Uterus (tissue), 4 donors: ENCODE data around the gene RNF157. TPM values are rescaled to one million over a fixed set of nuclear protein-coding genes. Genes with fewer than 3 reads are reported as not detected.
A peak's percentile ranks its signal among the peaks of the same experiment; 100 is the strongest.
"Not testable (repeated sequence)": the region's sequence is repeated elsewhere in the genome, so short reads cannot be mapped to it uniquely, and the experiment has no call there.

Experiments
- DNase-seq, 2 donors: peaks; one replicate each; pipeline ENCODE4 v3.0.0-alpha.2; 2019 to 2020
- H3K27ac ChIP-seq, 2 donors: fragments of 200-600 bp; sonication (generic); 1 replicate in 1 of 2; 2 replicates in 1 of 2; pipeline ENCODE4 v1.5.1; 2016 to 2018
- H3K27me3 ChIP-seq, 2 donors: fragments of 200-600 bp; sonication (generic); one replicate each; pipeline ENCODE4 v1.5.1; 2018 to 2019; ENCODE audit warnings: control low read depth in 1 of 2
- H3K36me3 ChIP-seq, 2 donors: fragments of 200-600 bp; sonication (generic); one replicate each; pipeline ENCODE4 v1.5.1; 2019; ENCODE audit warnings: control low read depth in 1 of 2
- H3K4me1 ChIP-seq, 2 donors: fragments of 200-600 bp; sonication (generic); one replicate each; pipeline ENCODE4 v1.5.1; 2018 to 2019; ENCODE audit warnings: control low read depth in 1 of 2
- H3K4me3 ChIP-seq, 2 donors: fragments of 200-600 bp; sonication (generic); 1 replicate in 1 of 2; 2 replicates in 1 of 2; pipeline ENCODE4 v1.5.1; 2018 to 2019; ENCODE audit warnings: mild to moderate bottlenecking in 1 of 2
- H3K9me3 ChIP-seq, 2 donors: fragments of 200-600 bp; sonication (generic); one replicate each; pipeline ENCODE4 v1.5.1; 2019; ENCODE audit warnings: control low read depth in 1 of 2
- CTCF ChIP-seq, 4 experiments: fragments of 200-600 bp in 2 of 4; fragments of 450-650 bp in 2 of 4; sonication (generic) in 2 of 4; IDR thresholded peaks; one replicate each; pipeline ENCODE4 v1.5.1; 2016 to 2019; ENCODE audit warnings: antibody characterized with exemption in 4 of 4, mild to moderate bottlenecking in 2 of 4, moderate library complexity in 1 of 4
- POLR2A ChIP-seq, 2 donors: fragments of 450-650 bp; IDR thresholded peaks; one replicate each; pipeline ENCODE4 v1.6.1; 2016; ENCODE audit warnings: antibody characterized with exemption in 2 of 2, mild to moderate bottlenecking in 1 of 2, moderate library complexity in 1 of 2
- intact Hi-C: fragments of 100-400 bp; cut with DNase I; formaldehyde crosslinking; loops from one replicate; pipeline ENCODE4 v1.15.1; 2023; ENCODE audit warnings: low total_unique reads
- total RNA-seq, 4 donors: library from RNA; depleted of rRNA in 3 of 4; stranded (reverse); fragments of >200 nt in 3 of 4; gene quantifications; one replicate each; pipeline versions ENCODE4 v1.1.0 to v1.2.4, GENCODE V29; 2014 to 2023
- donor health status: DM: yes; HTN: yes; CAD: no.

The RNF157 gene
- total RNA-seq, 4 donors from 2014 or later = 0.77 to 5.7 (median 1.7) TPM

GRCh38 chr17:76262732-76263344, 22.5 kb upstream of the RNF157 start:
- peaks cover 0 to 12% of the 10 kb centered on the region in 2 donors for H3K4me1 ChIP-seq
- TF ChIP-seq POLR2A (IDR thresholded peaks at IDR 0.05) (no peak), CTCF (IDR thresholded peaks at IDR 0.05) (no peak)
- peak overlapping the region in 1 of 2 donors; percentile 13 for H3K27ac ChIP-seq
- intact Hi-C loops = no loop called here
- H3K27me3 ChIP-seq = no peaks in the 10 kb centered on the region
- H3K4me3 ChIP-seq = no peak overlapping the region
- H3K9me3 ChIP-seq = no peaks in the 10 kb centered on the region
- DNase-seq = no peak
- H3K36me3 ChIP-seq = no peaks in the 10 kb centered on the region

GRCh38 chr17:76261421-76262215, 21.3 kb upstream of the RNF157 start:
- no peak overlapping the region for H3K4me3 ChIP-seq
- H3K4me1 ChIP-seq = peaks cover 0 to 5% of the 10 kb centered on the region in 2 donors
- DNase-seq = no peak
- TF ChIP-seq CTCF (IDR thresholded peaks at IDR 0.05) (no peak), POLR2A (IDR thresholded peaks at IDR 0.05) (no peak)
- intact Hi-C loops = no loop called here
- H3K27ac ChIP-seq = no peak overlapping the region
- H3K36me3 ChIP-seq = no peaks in the 10 kb centered on the region
- H3K27me3 ChIP-seq = no peaks in the 10 kb centered on the region
- H3K9me3 ChIP-seq = no peaks in the 10 kb centered on the region

- DNase-seq = no peak
- peaks cover 0 to 5% of the 10 kb centered on the region in 2 donors for H3K4me1 ChIP-seq
- no peaks in the 10 kb centered on the region for H3K9me3 ChIP-seq
- TF ChIP-seq POLR2A (IDR thresholded peaks at IDR 0.05) (no peak), CTCF (IDR thresholded peaks at IDR 0.05) (no peak)
- H3K27ac ChIP-seq = no peak overlapping the region
- no peak overlapping the region for H3K4me3 ChIP-seq
- intact Hi-C loops = no loop called here
- no peaks in the 10 kb centered on the region for H3K36me3 ChIP-seq
- H3K27me3 ChIP-seq = no peaks in the 10 kb centered on the region
Observed at GRCh38 chr17:76260669-76261068, 20.4 kb upstream of the RNF157 start.

GRCh38 chr17:76260220-76260619, 19.9 kb upstream of the RNF157 start:
- no peak for DNase-seq
- Histone ChIP-seq H3K36me3 (no peaks in the 10 kb centered on the region), H3K9me3 (no peaks in the 10 kb centered on the region), H3K27me3 (no peaks in the 10 kb centered on the region), H3K27ac (no peak overlapping the region), H3K4me1 (peaks cover 0 to 5% of the 10 kb centered on the region in 2 donors), H3K4me3 (no peak overlapping the region)
- intact Hi-C loops = no loop called here
- TF ChIP-seq CTCF (IDR thresholded peaks at IDR 0.05) (no peak), POLR2A (IDR thresholded peaks at IDR 0.05) (no peak)

GRCh38 chr17:76256430-76257050, 16.2 kb upstream of the RNF157 start:
- H3K9me3 ChIP-seq, H3K27me3 ChIP-seq, H3K27ac ChIP-seq, H3K4me3 ChIP-seq, intact Hi-C loops, H3K36me3 ChIP-seq, H3K4me1 ChIP-seq, DNase-seq: not testable (repeated sequence)
